ENCODE results near the gene TAC4. TPM values are rescaled to one million over a fixed set of nuclear protein-coding genes. Genes with fewer than 3 reads are reported as not detected.
"Not testable (repeated sequence)": the region's sequence is repeated elsewhere in the genome, so short reads cannot be mapped to it uniquely, and the experiment has no call there.

Gene TAC4
- total RNA-seq, 1 experiment from 2014 or later = not detected

GRCh38 chr17:49830605-49831004 lies 17.3 kb downstream of the TAC4 start:
- intact Hi-C loops (cut with micrococcal nuclease; ENCODE audit: unreplicated experiment) = no loop called here
- no peaks in the 10 kb centered on the region for H3K9me3 Mint-ChIP-seq (ENCODE audit: low read depth, unreplicated experiment)
- H3K4me3 Mint-ChIP-seq (ENCODE audit: low read depth, unreplicated experiment) = peak overlapping the region; percentile 19
- H3K27me3 Mint-ChIP-seq (ENCODE audit: unreplicated experiment) = no peaks in the 10 kb centered on the region
- BruUV-seq (replicated peaks) = no TSS peak
- peak overlapping the region; percentile 71 for H3K27ac Mint-ChIP-seq (ENCODE audit: unreplicated experiment)
- TF ChIP-seq, protein P1, sequence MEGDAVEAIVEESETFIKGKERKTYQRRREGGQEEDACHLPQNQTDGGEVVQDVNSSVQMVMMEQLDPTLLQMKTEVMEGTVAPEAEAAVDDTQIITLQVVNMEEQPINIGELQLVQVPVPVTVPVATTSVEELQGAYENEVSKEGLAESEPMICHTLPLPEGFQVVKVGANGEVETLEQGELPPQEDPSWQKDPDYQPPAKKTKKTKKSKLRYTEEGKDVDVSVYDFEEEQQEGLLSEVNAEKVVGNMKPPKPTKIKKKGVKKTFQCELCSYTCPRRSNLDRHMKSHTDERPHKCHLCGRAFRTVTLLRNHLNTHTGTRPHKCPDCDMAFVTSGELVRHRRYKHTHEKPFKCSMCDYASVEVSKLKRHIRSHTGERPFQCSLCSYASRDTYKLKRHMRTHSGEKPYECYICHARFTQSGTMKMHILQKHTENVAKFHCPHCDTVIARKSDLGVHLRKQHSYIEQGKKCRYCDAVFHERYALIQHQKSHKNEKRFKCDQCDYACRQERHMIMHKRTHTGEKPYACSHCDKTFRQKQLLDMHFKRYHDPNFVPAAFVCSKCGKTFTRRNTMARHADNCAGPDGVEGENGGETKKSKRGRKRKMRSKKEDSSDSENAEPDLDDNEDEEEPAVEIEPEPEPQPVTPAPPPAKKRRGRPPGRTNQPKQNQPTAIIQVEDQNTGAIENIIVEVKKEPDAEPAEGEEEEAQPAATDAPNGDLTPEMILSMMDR (IDR thresholded peaks at IDR 0.05; ENCODE audit: unreplicated experiment) = no peak
- CTCF ChIA-PET = interaction anchor here (0.6 to 1.4 kb wide), 3 partner anchors 9 to 814 kb away, joined by 3 to 4 read pairs (median 4); no protein-coding TSS in a partner anchor
- peaks cover 66% of the 10 kb centered on the region for H3K36me3 Mint-ChIP-seq (ENCODE audit: insufficient read depth, unreplicated experiment)
- DNase-seq = no peak
- peaks cover 29% of the 10 kb centered on the region for H3K4me1 Mint-ChIP-seq (ENCODE audit: low read depth, unreplicated experiment)

- Mint-ChIP-seq H3K9me3 (ENCODE audit: low read depth, unreplicated experiment) (no peaks in the 10 kb centered on the region), H3K4me1 (ENCODE audit: low read depth, unreplicated experiment) (peaks cover 22% of the 10 kb centered on the region), H3K36me3 (ENCODE audit: insufficient read depth, unreplicated experiment) (peaks cover 74% of the 10 kb centered on the region), H3K4me3 (ENCODE audit: low read depth, unreplicated experiment) (no peak overlapping the region), H3K27me3 (ENCODE audit: unreplicated experiment) (no peaks in the 10 kb centered on the region), H3K27ac (ENCODE audit: unreplicated experiment) (no peak overlapping the region)
- no peak for DNase-seq
- CTCF ChIA-PET = no interaction called here
- no TSS peak for BruUV-seq (replicated peaks)
- intact Hi-C loops (cut with micrococcal nuclease; ENCODE audit: unreplicated experiment) = no loop called here
- TF ChIP-seq, protein P1 (IDR thresholded peaks at IDR 0.05; ENCODE audit: unreplicated experiment) = no peak
Measured at GRCh38 chr17:49829026-49829425, 18.8 kb downstream of the TAC4 start.

DNA sequence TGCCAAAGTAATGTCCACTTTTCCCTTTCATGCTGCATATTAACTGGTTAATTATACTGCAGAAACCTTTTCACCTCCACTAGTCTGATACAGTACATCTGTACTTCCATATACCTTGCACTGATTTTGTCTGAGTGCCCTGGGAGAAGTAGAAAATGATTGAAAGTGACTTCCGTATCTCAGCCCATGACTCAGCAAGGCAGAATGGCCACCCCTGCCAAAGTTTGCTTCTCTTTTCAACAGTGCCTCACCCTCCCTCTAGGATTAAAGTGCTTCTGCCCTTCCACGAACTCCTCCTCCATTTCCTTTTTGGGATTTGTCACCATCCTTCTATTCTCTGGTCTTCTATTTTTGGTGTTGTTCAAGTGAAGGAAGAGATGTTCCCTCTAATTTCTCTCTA lies 19.5 kb downstream of the TAC4 start:
- peaks cover 77% of the 10 kb centered on the region for H3K36me3 Mint-ChIP-seq (ENCODE audit: insufficient read depth, unreplicated experiment)
- H3K27me3 Mint-ChIP-seq (ENCODE audit: unreplicated experiment); CTCF ChIA-PET; H3K4me3 Mint-ChIP-seq (ENCODE audit: low read depth, unreplicated experiment); DNase-seq; H3K9me3 Mint-ChIP-seq (ENCODE audit: low read depth, unreplicated experiment); intact Hi-C loops (cut with micrococcal nuclease; ENCODE audit: unreplicated experiment): not testable (repeated sequence)
- BruUV-seq (replicated peaks) = TSS peak; percentile 13
- peak overlapping the region; percentile 50 for H3K27ac Mint-ChIP-seq (ENCODE audit: unreplicated experiment)
- H3K4me1 Mint-ChIP-seq (ENCODE audit: low read depth, unreplicated experiment) = peaks cover 22% of the 10 kb centered on the region

DNA sequence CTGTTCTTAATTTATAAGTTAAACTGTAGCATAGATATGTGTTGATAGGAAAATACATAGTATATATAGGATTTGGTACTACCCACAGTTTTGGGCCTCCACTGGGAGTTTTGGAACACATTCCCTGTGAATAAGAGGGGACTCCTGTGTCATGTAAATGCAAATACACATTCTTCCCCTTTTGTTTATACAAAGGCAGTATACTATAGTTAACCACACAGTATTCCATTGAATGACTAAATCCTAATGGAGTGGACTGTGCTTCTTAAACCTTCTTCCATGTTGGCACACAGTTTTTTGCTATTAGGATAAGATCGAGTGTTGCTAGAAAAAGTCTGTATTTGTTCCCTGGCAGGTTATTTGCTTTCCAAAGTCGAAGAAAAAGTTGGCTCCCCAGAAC lies 22.2 kb downstream of the TAC4 start:
- CTCF ChIA-PET = no interaction called here
- H3K4me3 Mint-ChIP-seq (ENCODE audit: low read depth, unreplicated experiment) = no peak overlapping the region
- BruUV-seq (replicated peaks) = no TSS peak
- TF ChIP-seq, protein P1 (IDR thresholded peaks at IDR 0.05; ENCODE audit: unreplicated experiment) = no peak
- H3K4me1 Mint-ChIP-seq (ENCODE audit: low read depth, unreplicated experiment) = peaks cover 44% of the 10 kb centered on the region
- DNase-seq = no peak
- H3K36me3 Mint-ChIP-seq (ENCODE audit: insufficient read depth, unreplicated experiment) = peaks cover 86% of the 10 kb centered on the region
- H3K27ac Mint-ChIP-seq (ENCODE audit: unreplicated experiment) = no peak overlapping the region
- no peaks in the 10 kb centered on the region for H3K9me3 Mint-ChIP-seq (ENCODE audit: low read depth, unreplicated experiment)
- intact Hi-C loops (cut with micrococcal nuclease; ENCODE audit: unreplicated experiment) = no loop called here
- no peaks in the 10 kb centered on the region for H3K27me3 Mint-ChIP-seq (ENCODE audit: unreplicated experiment)

GRCh38 chr17:49823614-49824013 lies 24.3 kb downstream of the TAC4 start:
- Mint-ChIP-seq H3K4me1 (ENCODE audit: low read depth, unreplicated experiment) (peaks cover 34% of the 10 kb centered on the region), H3K4me3 (ENCODE audit: low read depth, unreplicated experiment) (no peak overlapping the region), H3K9me3 (ENCODE audit: low read depth, unreplicated experiment) (no peaks in the 10 kb centered on the region), H3K27ac (ENCODE audit: unreplicated experiment) (no peak overlapping the region), H3K27me3 (ENCODE audit: unreplicated experiment) (no peaks in the 10 kb centered on the region), H3K36me3 (ENCODE audit: insufficient read depth, unreplicated experiment) (peaks cover 81% of the 10 kb centered on the region)
- BruUV-seq (replicated peaks) = no TSS peak
- TF ChIP-seq, protein P1 (IDR thresholded peaks at IDR 0.05; ENCODE audit: unreplicated experiment) = no peak
- intact Hi-C loops (cut with micrococcal nuclease; ENCODE audit: unreplicated experiment) = no loop called here
- no peak for DNase-seq
- CTCF ChIA-PET = no interaction called here
